GM21737 (cell line): ENCODE measurements around the gene FRS3.

ENCODE experiments used
- ATAC-seq: cut with Tn5 transposase; IDR thresholded peaks from one replicate; pipeline ENCODE4 v1.9.1; 2021; ENCODE audit warnings: mild to moderate bottlenecking, moderate library complexity; ENCODE audit not compliant: unreplicated experiment

FRS3 gene

DNA sequence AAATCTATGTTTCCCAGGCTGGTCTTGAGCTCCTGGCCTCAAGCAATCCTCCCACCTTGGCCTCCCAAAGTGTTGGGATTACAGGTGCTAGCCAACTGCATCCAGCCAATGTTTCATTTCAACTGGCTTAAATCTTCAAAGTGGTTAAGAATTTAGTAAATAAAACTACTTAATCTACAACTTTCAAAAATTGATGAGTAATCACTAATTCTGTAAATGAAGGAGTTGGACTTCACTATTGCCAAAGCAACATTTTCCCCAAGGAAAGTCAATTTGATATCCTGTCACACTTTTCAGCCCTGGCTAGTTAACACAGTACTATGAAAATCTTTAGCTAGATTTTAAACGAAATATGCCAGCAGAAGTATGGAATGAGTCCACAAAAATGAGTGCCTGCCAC, 11.6 kb upstream of the FRS3 start:
- no peak for ATAC-seq

DNA sequence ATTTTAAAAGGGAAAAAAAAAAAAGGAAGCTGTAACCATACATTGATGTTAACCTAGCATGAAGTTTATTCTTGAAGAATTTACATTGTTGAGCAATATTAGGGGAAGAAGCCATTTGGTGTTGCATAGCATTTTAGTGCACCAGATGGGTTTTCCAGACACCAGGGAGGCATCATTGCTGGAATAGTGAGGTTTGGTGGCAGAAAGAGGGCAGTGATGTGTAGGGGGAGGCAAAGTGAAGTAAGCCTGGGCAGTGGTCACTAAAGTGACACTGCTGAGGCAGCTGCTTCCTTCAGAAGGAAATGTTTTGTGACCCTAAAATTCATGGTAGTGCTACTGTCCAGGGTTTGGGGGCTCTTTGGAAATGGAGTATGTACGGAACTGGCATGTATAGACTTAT, 10.3 kb upstream of the FRS3 start:
- no peak for ATAC-seq

DNA sequence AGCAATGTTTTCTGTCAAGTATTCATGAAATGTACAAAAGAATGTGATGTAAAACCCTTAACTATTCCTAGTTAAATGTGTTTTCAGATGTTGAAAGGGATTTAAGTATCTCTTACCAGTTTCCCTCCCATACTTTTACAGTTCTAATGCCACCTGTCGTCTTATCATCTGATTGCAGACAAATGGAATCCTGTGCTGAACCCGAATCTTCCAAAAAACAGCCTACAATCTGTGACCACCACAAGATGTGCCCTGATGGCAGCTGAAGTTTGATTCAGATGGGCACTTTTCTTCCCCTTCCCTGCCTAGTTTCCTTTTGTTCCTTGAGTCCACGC, 9.7 kb upstream of the FRS3 start:
- no peak for ATAC-seq

DNA sequence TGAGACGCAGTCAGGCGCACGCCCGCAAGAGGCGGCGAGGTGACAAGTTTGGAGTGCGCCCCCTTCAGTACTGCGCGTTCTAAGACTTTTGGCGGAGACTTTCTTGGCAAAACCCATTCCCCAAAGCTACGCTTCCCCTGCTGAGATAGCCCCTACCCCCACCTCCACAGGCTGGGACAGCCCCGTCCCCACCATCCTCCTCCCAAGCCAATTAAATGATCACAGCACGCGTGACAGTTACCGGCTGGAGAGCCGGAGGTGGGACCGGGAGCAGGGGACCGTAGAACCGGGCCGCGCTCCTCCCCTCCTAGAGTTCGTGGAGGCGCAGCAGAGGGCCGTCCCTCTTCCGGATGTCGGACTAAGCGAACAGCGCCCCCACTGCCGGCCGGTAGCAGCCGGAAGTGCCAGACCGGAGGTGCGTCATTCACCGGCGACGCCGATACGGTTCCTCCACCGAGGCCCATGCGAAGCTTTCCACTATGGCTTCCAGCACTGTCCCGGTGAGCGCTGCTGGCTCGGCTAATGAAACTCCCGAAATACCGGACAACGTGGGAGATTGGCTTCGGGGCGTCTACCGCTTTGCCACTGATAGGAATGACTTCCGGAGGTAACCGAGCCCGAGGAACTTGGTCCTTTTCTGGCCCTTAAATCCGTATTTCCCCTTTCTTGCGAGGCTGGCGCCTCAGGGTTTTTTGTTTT, 7.7 kb upstream of the FRS3 start, which contains the start of gene TOMM6:
Gene TOMM6 (plus strand): TSS at position 476 of the 699 bp plus-strand sequence. CDS start 4 bp downstream, at position 480.
- ATAC-seq = peak; percentile 78

DNA sequence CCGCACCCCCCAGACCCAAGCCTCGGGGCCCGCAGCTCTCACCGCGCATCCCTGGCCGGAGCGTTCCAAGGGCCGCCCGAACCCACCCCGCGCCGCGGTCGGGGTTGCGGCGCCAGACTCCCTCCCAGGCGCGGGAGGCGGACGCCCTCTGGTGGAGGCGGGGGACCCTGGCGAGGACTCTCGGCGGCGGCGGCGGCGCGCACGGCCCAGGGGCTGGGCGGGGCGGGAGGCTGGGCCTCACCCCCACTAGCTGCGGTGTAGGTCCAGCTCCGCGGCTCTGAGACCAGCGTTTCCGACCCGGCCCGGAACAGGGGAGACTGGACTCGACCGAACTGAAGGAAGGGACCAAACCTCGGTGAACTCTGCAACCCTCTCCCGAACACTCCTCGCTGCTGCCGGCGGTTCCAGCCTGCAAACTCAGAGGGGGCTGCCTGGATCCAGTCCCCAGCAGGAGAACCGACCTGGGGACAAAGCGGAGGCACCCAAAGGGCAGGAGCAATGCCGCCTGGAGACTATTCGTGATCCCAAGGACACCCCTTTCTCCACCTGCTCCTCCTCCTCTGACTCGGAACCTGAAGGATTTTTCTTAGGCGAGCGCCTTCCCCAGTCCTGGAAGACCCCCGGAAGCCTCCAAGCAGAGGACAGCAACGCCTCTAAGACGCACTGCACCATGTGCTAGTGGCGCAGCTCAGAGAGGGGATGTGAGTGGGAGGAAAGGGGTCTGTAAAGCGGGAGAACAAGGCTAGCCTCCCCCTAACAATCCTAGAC, 6.9 kb upstream of the FRS3 start:
- peak; percentile 55 for ATAC-seq

DNA sequence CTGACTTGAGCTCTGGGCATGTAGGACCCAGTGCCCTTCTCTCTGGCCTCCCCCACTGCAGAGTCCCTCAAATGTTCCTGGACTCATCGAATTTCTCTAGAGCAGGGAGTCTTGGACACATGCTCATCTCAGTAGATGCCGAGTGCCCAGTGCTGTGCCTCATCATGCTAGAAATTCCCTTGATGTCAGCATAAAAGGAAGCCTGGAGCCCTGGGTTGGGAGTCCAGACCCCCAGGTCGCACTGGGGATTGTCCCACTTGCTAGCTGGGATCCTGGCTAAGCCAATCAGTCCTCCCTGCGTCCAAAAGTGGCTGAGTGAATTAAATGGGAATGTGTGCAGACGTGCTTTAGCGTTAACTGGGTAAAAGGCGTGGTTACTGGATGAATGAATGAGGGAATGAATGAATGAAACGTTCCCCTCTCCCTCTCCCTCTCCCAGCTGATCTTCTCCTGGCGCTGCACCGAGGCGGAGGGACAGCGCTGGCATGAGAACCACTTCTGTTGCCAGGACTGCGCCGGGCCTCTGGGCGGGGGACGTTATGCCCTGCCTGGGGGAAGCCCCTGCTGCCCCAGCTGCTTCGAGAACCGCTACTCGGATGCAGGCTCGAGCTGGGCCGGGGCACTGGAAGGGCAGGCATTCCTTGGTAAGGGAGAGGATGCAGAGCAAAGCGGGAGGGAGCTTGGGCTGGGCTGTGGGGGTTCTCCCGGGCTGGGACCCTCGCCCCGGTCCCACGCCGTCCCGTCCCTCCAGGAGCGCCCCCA, 6.2 kb upstream of the FRS3 start:
- ATAC-seq = no peak

DNA sequence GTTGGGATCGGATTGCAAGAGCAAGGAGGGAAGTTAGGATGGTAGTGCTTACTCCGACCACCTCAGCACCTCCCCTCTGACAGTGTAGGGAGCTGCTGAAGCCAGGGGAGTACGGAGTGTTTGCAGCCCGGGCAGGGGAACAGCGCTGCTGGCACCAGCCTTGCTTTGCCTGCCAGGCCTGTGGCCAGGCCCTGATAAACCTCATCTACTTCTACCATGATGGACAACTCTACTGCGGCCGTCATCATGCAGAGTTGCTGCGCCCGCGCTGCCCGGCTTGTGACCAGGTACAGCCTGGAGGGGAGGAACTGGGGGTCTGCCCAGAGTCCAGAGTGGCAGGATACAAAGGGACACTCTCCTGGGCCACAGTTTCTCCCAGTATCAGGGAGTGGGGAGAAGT, 5.6 kb upstream of the FRS3 start:
- ATAC-seq = no peak

DNA sequence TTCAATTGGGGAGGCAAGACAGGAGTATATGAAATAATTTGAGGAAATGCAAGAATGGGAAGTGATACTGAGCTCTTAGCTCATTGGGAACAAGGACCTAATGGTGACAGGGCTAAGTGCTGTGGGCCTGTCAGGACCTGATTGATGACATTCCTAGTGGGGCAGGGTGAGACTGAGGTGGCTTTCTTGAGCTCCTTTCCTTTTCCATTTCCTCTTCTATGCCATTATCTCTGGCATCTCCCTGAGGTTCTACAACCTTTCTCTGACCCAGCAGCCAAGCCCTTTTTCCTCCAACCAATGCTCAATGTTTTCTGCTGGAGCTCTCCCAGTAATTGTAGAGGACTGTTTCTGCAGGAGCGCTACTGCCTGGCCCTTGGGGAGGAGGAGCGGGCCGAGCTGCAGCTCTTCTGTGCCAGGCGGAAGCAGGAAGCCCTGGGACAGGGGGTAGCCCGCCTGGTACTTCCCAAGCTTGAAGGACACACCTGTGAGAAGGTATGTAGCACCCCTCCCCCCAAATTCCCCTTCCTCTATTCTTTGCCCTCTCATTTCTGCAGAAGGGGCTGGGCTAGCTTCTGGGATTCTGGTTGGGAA, 5.0 kb upstream of the FRS3 start:
- ATAC-seq = no peak

DNA sequence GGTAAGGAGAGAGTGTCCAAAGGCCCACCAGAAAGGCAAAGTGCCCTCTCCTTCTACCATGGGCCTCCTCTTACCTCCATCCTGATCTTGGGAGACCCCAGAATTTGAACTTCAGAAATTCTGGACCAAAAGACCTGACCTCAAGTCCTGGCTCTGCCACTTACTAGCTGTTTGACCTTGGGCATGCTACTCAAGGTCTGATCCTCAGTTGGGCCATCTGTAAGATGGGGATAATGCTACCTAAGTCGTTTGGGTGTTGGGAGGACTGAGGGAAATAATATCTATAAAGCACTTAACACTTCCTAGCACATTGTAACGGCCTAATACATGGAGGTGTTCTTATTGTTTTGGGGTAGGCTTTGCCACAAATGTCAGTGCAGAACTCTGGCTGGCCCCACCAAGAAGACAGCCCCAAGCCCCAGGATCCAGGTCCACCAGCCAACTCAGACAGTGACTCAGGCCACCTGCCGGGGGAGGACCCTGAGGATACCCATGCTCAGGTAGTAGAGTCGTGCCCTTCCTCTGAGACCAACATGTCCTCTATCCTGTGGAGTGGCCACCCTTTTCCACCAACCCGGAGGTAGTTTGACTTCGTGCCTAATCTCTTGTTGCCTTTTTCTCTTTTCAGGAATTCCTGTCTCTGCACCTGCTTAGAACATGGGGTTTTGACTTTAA, 3.5 kb upstream of the FRS3 start:
- ATAC-seq = no peak

DNA sequence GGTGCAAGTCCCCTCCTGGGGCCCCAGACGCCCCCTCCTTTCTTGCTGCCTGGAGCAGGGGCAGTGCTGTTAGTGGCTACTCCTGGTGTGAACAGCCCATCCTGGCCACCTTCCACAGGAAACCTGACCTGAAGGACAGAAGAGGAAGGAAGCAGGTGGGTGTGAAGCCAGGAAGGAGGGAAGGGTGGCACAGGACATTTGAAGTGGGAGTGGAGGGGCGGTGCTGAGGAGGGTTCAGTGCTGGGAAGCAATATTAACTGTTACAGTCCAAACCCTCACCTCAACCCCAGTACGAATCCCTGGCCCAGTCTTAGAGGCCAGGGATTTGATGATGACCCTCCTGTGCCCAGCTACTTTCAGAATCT, 1.6 kb upstream of the FRS3 start:
- no peak for ATAC-seq

DNA sequence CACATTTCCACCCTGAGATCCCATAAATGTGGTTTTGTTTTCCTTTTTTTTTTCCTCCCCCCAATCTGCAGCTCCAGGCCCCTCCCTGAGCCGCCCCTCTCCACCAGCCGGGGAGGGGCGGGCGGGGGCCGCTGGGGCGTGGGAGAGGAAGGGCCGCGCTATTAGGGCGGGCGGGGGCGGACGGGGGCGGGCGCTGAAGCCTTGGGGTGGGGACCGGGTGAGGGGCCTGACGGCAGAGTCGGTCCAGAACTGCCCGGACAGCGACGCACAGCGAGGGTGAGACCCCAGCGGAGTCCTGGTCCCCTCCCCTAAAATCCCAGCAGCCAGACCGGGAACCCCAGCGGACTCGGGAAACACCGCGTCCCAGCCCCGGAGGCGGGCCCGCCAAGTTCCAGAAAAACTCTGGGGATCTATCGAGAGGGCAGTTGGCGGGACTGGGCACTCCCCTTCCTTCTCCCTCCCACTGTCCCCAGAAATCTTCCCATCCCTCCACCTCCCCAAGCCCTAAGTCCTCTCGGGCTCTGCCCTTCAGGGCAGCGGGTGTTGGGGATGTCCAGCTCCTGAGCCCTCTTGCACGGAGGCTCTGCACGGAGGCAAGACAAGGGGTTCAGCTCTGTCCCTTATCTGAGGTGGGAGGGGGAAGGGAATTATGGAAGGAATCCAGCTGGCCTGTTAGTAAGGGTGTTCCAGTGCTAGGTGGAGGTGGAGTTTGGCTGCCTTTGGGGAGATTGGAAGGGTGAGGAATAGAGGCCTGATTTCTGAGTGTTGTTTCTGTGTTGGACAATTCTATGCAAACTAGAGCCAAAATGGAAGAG, 1.1 kb upstream of the FRS3 start, which contains the start of gene PRICKLE4:
Gene PRICKLE4 (plus strand): TSS at position 232 of the 815 bp plus-strand sequence. CDS start 2,692 bp downstream, outside the sequence.
- no peak for ATAC-seq

DNA sequence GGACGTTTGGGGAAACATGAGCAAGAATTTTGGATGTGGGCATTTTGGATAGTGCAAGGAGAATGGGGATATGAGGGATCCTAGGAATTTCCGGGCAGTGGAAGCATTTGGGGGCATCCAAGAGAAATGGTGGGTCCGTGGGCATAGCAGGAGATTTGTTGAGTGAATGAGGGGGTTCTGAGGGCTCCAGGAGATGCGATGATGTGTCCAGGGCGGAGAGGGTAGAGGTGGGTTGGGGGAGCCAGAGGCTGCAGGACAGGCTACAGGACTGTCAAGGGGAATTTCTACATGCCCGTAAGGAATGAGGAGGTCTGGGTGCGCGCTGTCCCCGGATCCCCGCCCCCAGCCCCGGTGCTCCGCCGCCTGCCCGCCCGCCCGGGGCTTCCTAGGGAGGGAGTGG, 364 bp downstream of the FRS3 start:
- peak; percentile 9 for ATAC-seq

DNA sequence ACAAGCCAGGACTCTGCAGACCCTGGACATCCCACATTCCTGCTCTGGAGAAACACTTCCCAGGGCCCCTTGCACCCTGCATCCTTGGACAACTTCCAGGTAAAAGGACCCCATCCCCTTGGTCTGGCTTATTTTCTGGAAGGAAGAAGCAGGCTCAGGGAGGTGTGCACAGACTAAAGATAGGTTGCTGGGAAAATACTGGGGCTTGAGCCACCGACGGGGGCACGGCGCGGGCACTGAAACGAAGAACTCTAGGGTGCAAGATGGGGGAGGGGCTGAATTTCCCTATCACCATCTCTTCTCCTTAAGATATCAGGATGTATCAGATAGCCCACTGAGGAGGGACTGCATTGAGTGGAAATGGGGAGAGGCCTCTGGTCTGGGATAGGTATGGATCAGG, 805 bp downstream of the FRS3 start:
- ATAC-seq = no peak

DNA sequence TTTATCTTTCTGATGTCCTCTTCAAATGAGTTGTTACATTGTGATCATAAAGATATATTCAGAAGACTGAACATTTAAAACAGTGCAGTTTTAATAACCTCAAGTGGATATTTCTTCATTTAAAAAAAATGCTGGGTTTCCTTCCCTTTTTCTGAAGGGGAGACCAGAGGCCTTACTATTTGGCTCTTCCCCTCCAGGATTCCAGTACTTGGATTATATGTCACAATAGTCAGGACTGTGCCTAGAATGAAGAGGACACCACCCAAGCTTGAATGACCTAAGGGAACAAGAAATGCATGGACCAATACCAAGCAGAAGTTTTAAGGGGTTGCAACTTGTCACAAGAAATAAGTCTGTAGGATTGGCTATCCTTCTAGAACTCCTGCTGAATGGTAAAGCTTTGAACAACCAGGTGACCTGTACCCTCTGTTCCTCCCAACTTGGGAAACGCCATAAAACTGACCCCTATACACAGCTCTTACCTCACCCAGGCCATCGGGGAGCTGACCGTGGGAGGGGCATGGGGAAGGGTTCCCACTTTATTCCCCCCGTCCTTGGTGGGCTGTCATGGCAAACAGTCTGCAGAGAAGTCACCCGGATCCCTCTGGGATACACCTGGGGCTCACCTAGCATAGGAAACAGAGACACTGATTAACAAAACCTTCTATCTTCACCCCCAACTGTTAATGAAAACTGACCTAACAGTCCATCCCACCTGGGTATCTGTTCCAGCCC, 2.0 kb downstream of the FRS3 start:
- ATAC-seq = no peak

DNA sequence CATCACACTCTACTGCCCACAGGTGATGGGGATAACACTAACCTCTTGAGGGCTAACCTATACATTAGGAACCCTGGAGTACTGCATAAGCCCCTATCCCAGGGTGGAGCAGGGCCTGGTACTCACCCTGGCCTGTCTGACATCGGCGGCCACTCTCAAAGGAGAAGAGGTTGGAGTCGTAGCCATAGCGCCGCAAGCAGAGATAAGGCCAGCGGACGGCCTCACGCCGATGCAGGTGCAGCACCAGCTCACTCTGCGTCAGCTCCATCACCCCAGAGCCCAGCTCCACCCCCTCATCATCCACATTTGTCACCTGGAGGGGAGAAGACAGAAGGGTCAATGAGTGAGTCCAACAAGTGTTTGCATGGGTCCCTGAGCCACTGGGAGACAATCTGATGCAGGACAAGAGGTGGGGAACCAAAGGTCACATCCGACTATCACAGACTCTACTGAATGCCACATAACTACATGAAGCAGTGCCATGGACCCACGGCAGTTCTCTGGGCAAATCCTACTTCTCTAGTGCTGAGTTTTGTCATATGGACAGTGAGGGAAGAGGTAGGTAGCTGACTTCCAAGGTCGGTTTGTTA, 4.3 kb downstream of the FRS3 start:
- no peak for ATAC-seq

DNA sequence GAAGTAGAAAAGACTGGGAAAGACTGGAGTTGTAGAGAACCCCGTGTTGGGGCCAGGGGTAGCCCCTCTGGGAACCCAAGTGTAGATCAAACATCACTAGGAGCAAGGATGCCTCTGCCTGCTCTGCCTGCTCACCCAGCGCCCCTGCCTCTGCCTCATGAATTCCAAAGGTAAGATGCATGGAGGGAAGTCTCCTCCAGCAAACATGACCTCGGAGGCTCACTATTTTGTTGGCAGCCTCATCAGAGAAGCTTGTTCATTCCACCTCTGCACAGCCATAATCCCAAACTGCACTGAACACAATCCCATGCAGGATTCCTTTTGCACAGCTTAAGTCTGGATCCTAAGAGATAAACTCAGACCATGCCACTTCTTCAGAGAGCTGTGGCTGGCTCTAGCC, 4.9 kb downstream of the FRS3 start:
- no peak for ATAC-seq

DNA sequence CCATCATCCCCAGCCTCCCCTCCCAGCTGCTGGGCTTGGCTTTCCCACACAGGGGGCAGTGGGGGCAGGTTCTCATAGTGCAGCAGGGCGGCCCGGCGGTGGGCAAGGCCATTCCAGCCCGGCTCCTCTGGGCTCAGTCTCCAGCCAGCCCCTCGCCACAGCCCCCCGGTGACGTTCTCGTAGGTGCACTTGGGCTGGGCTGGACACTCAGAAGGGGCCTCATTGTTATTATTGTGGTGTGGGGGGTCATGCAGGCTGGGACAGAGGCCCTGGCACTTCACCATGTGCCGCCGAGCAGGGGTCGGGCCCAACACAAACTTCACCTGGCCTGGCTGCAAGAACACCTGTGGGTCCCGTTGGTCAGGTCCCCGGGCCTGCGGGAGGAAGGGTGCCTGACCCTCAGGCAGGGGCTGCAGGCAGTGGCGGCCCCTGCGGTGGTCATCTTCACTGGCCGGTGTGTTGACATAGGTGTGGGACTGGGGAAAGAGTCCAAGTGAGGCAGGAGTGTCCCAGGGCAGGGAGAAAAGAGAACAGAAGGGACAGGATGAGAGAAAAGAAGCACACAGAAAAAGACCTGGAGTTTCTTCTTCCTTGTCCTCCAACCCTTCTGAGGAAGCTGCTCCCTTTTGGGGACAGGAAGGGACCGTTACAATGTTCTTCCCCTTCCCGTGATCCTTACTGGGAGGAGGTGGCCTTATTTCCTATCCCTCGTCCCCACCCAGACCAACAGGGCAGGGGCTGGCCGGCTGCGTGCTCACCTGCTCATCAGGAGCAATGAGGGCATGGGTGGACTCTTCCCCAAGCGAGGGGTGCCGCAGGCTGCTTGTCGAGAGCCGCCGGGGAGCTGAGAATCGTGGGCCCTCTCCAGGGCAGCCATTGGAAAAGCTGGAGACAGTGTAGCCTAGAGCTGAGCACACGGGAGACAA, 8.4 kb downstream of the FRS3 start:
- ATAC-seq = no peak
